ENCODE measurements around the gene ADRB2.
"Not testable (repeated sequence)": the region's sequence is repeated elsewhere in the genome, so short reads cannot be mapped to it uniquely, and the experiment has no call there.

The ADRB2 gene

DNA sequence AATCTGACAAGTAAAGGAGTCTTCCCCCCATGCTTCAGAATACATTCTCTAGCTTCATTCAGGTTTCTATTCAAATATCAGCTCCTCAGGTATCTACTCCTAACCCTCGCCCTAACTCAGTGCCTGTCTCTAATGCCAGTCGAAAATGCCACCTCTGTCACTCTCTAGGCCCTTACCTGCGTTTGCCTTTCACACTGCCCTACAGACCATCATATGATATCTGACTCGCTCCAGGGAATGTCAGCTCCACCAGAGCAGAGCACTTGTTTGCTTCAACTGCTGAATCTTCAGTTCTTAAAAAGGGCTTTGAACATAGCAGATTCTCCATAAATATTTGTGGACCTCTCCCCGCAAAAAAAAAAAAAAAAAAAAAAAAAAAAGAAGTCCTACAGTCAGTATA is 46.7 kb downstream of the ADRB2 start:
- no peaks in the 10 kb centered on the region for H3K27me3 ChIP-seq (ENCODE audit: control insufficient read depth, insufficient read depth, low read length)
- H3K4me3 ChIP-seq (ENCODE audit: low read length), result no peak overlapping the region
- no peaks in the 10 kb centered on the region for H3K4me1 ChIP-seq (ENCODE audit: control insufficient read depth, insufficient read depth, low read length)
- H3K27ac ChIP-seq (ENCODE audit: low read depth, low read length), result no peak overlapping the region
- no peak overlapping the region for H3K9ac ChIP-seq (ENCODE audit: low read length)
- no peaks in the 10 kb centered on the region for H3K36me3 ChIP-seq (ENCODE audit: control insufficient read depth, insufficient read depth, low read length)

DNA sequence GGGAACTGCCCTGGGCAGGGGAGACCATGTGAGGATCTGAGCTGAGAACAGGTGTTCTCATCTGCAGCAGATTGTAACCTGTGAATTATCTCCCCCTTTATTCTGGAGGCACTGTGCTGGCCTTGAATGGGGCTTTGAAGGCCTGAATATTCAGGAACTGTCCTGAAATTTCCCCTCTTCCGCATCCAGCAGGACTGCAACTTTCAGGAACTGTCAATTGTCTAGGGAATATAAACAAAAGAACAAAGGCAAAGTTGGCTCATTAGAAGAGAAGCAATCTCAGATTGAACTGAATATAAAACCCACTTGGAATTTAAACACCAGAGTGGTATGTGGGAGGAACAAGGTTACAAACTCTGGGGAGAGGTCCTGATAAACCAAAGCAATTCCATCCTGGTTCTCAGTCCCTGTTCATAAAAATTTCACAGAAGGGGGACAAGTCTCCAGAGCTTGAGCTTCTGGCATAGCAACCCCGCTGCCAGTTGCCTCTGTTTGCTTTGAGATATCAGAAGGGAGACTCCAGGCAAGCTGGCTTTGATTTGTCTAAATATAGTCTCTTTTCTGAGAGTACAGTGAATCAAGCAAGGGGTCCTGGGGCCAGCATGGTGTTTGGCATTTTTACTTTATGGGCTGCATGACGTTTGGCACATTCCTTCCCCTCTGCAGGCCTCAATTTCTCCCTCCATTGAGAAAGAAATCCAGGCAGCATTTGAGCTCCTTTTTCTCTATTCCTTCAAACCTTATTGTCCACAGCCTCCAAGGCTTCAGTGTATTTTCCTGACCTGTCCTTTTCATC is 47.5 kb downstream of the ADRB2 start:
- no peak overlapping the region for H3K27ac ChIP-seq (ENCODE audit: low read depth, low read length)

DNA sequence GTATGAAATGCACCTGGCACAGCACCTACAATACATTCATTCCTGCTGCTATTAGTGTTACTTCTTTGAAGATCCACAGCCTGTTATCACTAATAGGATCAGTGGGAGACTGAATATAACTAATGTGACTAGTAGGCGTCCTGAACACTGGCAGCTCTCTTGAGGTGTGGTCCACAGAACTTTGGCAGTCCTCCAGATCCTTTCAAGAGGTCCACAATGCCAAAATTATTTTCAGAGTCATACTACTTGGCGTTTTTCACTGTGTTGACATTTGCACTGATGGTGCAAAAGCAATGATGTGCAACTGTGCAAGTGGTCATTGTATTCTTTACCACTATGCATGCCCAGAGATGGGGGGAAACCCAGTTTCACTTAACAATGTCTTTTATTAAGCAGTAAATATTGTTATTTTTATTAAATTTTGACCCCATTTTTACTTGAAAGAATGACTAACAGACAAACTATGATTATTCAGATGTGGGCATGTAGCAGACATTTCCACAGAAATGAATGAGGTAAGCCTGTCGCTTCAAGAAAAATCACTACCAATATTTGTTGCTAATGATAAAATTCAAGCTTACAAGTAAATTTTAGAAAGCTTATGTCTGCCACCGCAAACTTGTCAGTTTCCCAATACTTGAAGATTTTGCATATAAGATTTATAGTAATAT is 48.9 kb downstream of the ADRB2 start:
- Histone ChIP-seq H3K4me1 (ENCODE audit: control insufficient read depth, insufficient read depth, low read length) (no peaks in the 10 kb centered on the region), H3K27ac (ENCODE audit: low read depth, low read length) (no peak overlapping the region), H3K9ac (ENCODE audit: low read length) (no peak overlapping the region), H3K27me3 (ENCODE audit: control insufficient read depth, insufficient read depth, low read length) (no peaks in the 10 kb centered on the region), H3K4me3 (ENCODE audit: low read length) (no peak overlapping the region), H3K36me3 (ENCODE audit: control insufficient read depth, insufficient read depth, low read length) (no peaks in the 10 kb centered on the region)

More for the DNA sequence above, 47.5 kb downstream of the ADRB2 start:
- Histone ChIP-seq H3K27me3 (ENCODE audit: control insufficient read depth, insufficient read depth, low read length) (no peaks in the 10 kb centered on the region), H3K9ac (ENCODE audit: low read length) (no peak overlapping the region), H3K4me1 (ENCODE audit: control insufficient read depth, insufficient read depth, low read length) (no peaks in the 10 kb centered on the region), H3K36me3 (ENCODE audit: control insufficient read depth, insufficient read depth, low read length) (no peaks in the 10 kb centered on the region), H3K4me3 (ENCODE audit: low read length) (no peak overlapping the region)

DNA sequence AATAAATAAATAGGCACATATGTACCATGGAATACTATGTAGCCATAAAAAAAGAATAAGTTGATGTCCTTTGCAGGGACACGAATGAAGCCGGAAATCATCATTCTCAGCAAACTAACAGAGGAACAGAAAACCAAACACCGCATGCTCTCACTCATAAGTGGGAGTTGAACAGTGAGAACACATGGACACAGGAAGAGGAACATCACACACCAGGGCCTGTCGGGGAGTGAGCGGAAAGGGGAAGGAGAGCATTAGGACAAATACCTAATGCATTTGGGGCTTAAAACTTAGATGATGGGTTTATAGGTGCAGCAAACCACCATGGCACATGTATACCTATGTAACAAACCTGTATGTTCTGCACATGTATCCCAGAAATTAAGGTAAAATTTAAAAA is 51.0 kb downstream of the ADRB2 start:
- not testable (repeated sequence) for H3K9ac ChIP-seq (ENCODE audit: low read length); H3K4me1 ChIP-seq (ENCODE audit: control insufficient read depth, insufficient read depth, low read length); H3K27me3 ChIP-seq (ENCODE audit: control insufficient read depth, insufficient read depth, low read length); H3K4me3 ChIP-seq (ENCODE audit: low read length); H3K27ac ChIP-seq (ENCODE audit: low read depth, low read length); H3K36me3 ChIP-seq (ENCODE audit: control insufficient read depth, insufficient read depth, low read length)

Data from rectal smooth muscle tissue (tissue), 1 donor.